ENCODE data around the gene ABCC2. TPM values are rescaled to one million over a fixed set of nuclear protein-coding genes. Genes with fewer than 3 reads are reported as not detected.

The ABCC2 gene
- total and polyA plus RNA-seq, 8 donors, result under 0.01 to 6.8 (median 0.58) TPM

DNA sequence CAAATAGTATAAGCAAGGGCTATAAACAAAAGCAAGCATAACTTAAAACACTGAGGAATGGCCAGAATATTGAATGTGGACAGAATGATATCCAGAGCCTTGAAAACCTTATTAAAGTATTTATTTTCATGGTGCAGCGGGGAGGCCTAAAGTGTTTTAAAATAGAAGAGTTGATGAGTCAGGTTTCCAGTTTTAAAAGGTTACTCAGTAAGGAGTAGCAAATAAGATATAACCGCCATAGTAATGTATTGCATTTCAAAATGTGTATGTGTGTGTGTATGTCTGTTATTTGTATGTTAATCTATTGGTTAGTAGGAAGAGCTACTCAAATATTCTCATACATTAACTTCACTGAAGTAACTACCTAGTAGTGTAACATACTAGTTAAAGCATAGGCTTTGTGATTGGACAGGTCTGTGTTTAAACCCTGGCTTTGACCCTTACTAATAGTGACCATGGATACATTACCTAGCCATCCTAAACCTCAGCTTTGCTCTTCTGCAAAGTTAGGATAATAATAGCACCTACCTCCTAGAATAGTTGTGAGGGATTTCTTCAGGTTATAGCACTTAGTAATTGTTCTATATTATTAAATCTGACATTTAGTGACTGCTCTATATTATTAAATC is 33.5 kb upstream of the ABCC2 start:
- H3K4me1 ChIP-seq, result no peaks in the 10 kb centered on the region
- H3K4me3 ChIP-seq, result no peak overlapping the region
- intact Hi-C loops (cut with DNase I; ENCODE audit: low total_unique reads), result no loop called here
- TF ChIP-seq EP300 (IDR thresholded peaks at IDR 0.05), result no peak
- TF ChIP-seq POLR2AphosphoS5 (IDR thresholded peaks at IDR 0.05), result no peak
- TF ChIP-seq, protein P1, sequence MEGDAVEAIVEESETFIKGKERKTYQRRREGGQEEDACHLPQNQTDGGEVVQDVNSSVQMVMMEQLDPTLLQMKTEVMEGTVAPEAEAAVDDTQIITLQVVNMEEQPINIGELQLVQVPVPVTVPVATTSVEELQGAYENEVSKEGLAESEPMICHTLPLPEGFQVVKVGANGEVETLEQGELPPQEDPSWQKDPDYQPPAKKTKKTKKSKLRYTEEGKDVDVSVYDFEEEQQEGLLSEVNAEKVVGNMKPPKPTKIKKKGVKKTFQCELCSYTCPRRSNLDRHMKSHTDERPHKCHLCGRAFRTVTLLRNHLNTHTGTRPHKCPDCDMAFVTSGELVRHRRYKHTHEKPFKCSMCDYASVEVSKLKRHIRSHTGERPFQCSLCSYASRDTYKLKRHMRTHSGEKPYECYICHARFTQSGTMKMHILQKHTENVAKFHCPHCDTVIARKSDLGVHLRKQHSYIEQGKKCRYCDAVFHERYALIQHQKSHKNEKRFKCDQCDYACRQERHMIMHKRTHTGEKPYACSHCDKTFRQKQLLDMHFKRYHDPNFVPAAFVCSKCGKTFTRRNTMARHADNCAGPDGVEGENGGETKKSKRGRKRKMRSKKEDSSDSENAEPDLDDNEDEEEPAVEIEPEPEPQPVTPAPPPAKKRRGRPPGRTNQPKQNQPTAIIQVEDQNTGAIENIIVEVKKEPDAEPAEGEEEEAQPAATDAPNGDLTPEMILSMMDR (IDR thresholded peaks at IDR 0.05), result no peak
- no peak for TF ChIP-seq POLR2A (IDR thresholded peaks at IDR 0.05)
- WGBS, 5 donors, result 89 to 97% (median 95%) methylated on average over 2 of the region's 2 CpGs
- peaks cover 51 to 100% (median 97%) of the 10 kb centered on the region in 4 donors for H3K36me3 ChIP-seq
- no peak for DNase-seq
- H3K27me3 ChIP-seq, result no peaks in the 10 kb centered on the region
- no peaks in the 10 kb centered on the region for H3K9me3 ChIP-seq
- no peak overlapping the region for H3K27ac ChIP-seq

DNA sequence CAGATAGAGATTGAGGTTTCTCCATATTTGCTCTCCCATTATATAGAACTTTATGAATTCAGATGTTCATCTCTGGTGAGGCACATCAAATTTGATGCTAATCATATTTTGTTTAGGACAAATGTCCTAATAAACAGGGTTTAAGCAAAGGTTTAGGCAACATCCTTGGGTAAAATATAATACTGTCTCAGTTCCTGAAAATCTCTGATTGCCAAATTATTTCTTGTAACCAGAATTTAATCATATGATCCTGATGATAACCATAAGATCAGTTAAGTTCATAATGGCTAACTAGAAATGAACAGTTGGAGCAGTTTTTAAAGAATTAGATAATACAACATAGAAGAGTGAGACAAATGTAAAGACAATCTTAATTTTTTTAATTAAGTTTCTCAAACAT is 31.8 kb upstream of the ABCC2 start:
- DNase-seq, result no peak
- no peaks in the 10 kb centered on the region for H3K27me3 ChIP-seq
- H3K36me3 ChIP-seq, result peaks cover 43 to 100% (median 97%) of the 10 kb centered on the region in 4 donors
- TF ChIP-seq, protein P1 (IDR thresholded peaks at IDR 0.05), result no peak
- TF ChIP-seq POLR2A (IDR thresholded peaks at IDR 0.05) (no peak), EP300 (IDR thresholded peaks at IDR 0.05) (no peak), POLR2AphosphoS5 (IDR thresholded peaks at IDR 0.05) (no peak)
- intact Hi-C loops (cut with DNase I; ENCODE audit: low total_unique reads), result no loop called here
- no peaks in the 10 kb centered on the region for H3K9me3 ChIP-seq
- no peak overlapping the region for H3K4me3 ChIP-seq
- H3K4me1 ChIP-seq, result no peaks in the 10 kb centered on the region
- H3K27ac ChIP-seq, result no peak overlapping the region

DNA sequence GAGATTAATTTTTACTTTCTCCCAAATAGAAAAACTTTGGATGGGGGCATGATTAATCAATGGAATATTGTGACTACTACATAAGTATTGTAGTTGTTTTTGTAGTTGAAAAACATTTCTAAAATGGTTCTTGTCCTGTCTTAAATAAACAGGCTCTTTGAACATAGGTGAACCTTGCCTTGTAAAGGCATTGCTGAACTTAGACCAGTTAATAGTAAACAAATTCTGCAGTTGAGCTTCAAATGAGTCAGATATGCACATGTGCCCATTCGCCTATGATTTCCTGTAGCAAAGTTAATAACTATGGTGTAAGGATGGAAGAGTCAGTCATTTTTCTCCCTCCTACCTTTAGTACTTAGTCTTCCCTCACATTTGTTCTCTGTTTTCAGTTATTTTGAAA is 27.8 kb upstream of the ABCC2 start:
- Histone ChIP-seq H3K36me3 (peaks cover 29 to 99% (median 96%) of the 10 kb centered on the region in 4 donors), H3K27ac (no peak overlapping the region), H3K4me1 (peaks cover 0 to 3% (median 0%) of the 10 kb centered on the region in 4 donors), H3K9me3 (no peaks in the 10 kb centered on the region), H3K27me3 (no peaks in the 10 kb centered on the region), H3K4me3 (no peak overlapping the region)
- DNase-seq, result no peak
- TF ChIP-seq, protein P1 (IDR thresholded peaks at IDR 0.05), result no peak
- no peak for TF ChIP-seq EP300 (IDR thresholded peaks at IDR 0.05)
- TF ChIP-seq POLR2A (IDR thresholded peaks at IDR 0.05), result no peak
- intact Hi-C loops (cut with DNase I; ENCODE audit: low total_unique reads), result no loop called here
- WGBS, 5 donors, result 84 to 97% (median 95%) methylated on average over 1 of the region's 1 CpG

DNA sequence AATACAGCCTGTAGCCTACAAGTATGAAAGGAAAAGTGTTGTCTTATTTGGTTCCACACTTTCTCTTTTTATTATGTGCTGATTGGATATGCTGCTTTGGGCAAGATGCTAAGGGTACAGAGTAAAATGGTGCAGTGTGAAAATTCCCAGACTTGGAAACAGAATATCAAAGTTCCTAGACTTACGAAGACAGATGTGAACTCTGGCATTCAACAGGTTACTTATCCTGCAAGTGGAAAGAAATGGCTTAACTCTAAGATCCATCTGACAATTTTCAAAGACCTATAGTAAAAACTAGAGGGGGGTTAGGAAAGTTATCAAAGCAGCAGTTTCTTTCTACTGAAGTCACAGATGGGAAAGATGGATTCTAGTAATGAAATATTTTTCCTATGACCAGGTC is 26.3 kb upstream of the ABCC2 start:
- Histone ChIP-seq H3K4me1 (peaks cover 0 to 3% (median 0%) of the 10 kb centered on the region in 4 donors), H3K27me3 (no peaks in the 10 kb centered on the region), H3K9me3 (no peaks in the 10 kb centered on the region), H3K36me3 (peaks cover 27 to 99% (median 96%) of the 10 kb centered on the region in 4 donors), H3K4me3 (no peak overlapping the region), H3K27ac (no peak overlapping the region)
- 93 to 100% (median 97%) methylated on average over 1 of the region's 1 CpG for WGBS, 5 donors
- no peak for DNase-seq
- intact Hi-C loops (cut with DNase I; ENCODE audit: low total_unique reads), result no loop called here
- TF ChIP-seq, protein P1 (IDR thresholded peaks at IDR 0.05), result no peak
- no peak for TF ChIP-seq EP300 (IDR thresholded peaks at IDR 0.05)
- no peak for TF ChIP-seq POLR2AphosphoS5 (IDR thresholded peaks at IDR 0.05)
- no peak for TF ChIP-seq POLR2A (IDR thresholded peaks at IDR 0.05)
